ENCODE results near the gene STARD10.

The STARD10 gene

GRCh38 chr11:72780296-72781062, 13.4 kb downstream of the STARD10 start:
- no peak for DNase-seq (ENCODE audit: low spot score)

GRCh38 chr11:72779495-72780128, 14.2 kb downstream of the STARD10 start:
- DNase-seq (ENCODE audit: low spot score) = no peak

GRCh38 chr11:72778535-72779494, 15.0 kb downstream of the STARD10 start:
- no peak for DNase-seq (ENCODE audit: low spot score)

GRCh38 chr11:72777755-72778278, 16.0 kb downstream of the STARD10 start:
- peak; percentile 40 for DNase-seq (ENCODE audit: low spot score)

GRCh38 chr11:72776844-72777754, 16.7 kb downstream of the STARD10 start:
- DNase-seq (ENCODE audit: low spot score) = peak; percentile 89

- DNase-seq (ENCODE audit: low spot score) = no peak
These were observed 17.6 kb downstream of the STARD10 start for GRCh38 chr11:72776117-72776843.

GRCh38 chr11:72775288-72776110, 18.3 kb downstream of the STARD10 start:
- DNase-seq (ENCODE audit: low spot score) = no peak

GRCh38 chr11:72774499-72774898, 19.3 kb downstream of the STARD10 start:
- no peak for DNase-seq (ENCODE audit: low spot score)

GRCh38 chr11:72773696-72774095, 20.2 kb downstream of the STARD10 start:
- no peak for DNase-seq (ENCODE audit: low spot score)

- DNase-seq (ENCODE audit: low spot score) = peak; percentile 55
These were observed 20.6 kb downstream of the STARD10 start for GRCh38 chr11:72773291-72773690.

GRCh38 chr11:72772059-72772458, 21.8 kb downstream of the STARD10 start:
- no peak for DNase-seq (ENCODE audit: low spot score)

- DNase-seq (ENCODE audit: low spot score) = no peak
These were observed 22.3 kb downstream of the STARD10 start for GRCh38 chr11:72771507-72771906.

GRCh38 chr11:72770799-72771198, 23.0 kb downstream of the STARD10 start:
- DNase-seq (ENCODE audit: low spot score) = no peak

- no peak for DNase-seq (ENCODE audit: low spot score)
These were observed 24.2 kb downstream of the STARD10 start for GRCh38 chr11:72769680-72770079.

GRCh38 chr11:72768581-72768980, 25.3 kb downstream of the STARD10 start:
- no peak for DNase-seq (ENCODE audit: low spot score)

- no peak for DNase-seq (ENCODE audit: low spot score)
These were observed 26.4 kb downstream of the STARD10 start for GRCh38 chr11:72767203-72768062.

GRCh38 chr11:72766152-72766902, 27.5 kb downstream of the STARD10 start:
- no peak for DNase-seq (ENCODE audit: low spot score)

GRCh38 chr11:72764503-72764902, 29.3 kb downstream of the STARD10 start:
- no peak for DNase-seq (ENCODE audit: low spot score)

All from globus pallidus (tissue), 1 donor.